HepG2 (cell line): ENCODE results near the gene LRRC34.

Source experiments
- GTF2F1 ChIP-seq: fragments of 150-350 bp; IDR thresholded peaks from 2 replicates; pipeline ENCODE4 v1.6.1; 2014; ENCODE audit warnings: low read length
- TF ChIP-seq, protein P1 (sequence below): sonication (generic); formaldehyde crosslinking; conservative IDR thresholded peaks from 2 replicates; pipeline ENCODE4 v1.5.0; 2020; ENCODE audit warnings: missing genetic modification reagents
- TF ChIP-seq, protein P2 (sequence below): sonication (generic); formaldehyde crosslinking; IDR thresholded peaks from 2 replicates; pipeline ENCODE4 v1.5.1; 2020; ENCODE audit warnings: mild to moderate bottlenecking, missing genetic modification reagents, moderate library complexity

DNA sequence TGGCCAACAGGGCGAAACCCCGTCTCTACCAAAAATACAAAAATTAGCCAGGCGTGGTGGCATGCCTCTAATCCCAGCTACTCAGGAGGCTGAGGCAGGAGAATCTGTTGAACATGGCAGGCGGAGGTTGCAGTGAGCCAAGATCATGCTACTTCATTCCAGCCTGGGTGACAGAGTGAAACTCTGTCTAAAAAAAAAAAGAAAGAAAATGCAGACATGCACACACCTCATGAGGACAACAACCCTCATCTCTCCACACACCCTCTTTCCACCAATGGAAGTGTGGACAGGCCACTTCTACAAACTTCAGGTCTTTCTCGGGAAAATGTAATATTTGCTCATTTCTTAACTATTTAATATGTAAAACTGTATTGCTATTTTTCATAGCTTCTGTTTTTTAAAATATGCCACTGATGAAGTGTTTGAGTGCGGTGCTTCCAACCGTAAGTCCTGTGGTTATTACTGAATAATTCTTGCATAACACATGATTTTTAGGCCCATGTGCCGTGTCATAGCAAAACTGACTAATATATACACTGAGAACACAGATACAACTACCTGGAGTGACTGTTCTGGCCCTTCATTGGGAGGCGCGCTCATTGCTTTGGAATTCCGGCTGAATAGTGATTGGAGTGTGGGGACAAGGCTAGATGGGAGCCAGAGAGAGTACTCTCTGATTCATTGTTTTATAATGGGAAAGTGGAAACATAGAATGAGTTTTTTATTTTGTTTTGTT lies 33.9 kb upstream of the LRRC34 start:
- no peak for TF ChIP-seq GTF2F1
- TF ChIP-seq, protein P1, sequence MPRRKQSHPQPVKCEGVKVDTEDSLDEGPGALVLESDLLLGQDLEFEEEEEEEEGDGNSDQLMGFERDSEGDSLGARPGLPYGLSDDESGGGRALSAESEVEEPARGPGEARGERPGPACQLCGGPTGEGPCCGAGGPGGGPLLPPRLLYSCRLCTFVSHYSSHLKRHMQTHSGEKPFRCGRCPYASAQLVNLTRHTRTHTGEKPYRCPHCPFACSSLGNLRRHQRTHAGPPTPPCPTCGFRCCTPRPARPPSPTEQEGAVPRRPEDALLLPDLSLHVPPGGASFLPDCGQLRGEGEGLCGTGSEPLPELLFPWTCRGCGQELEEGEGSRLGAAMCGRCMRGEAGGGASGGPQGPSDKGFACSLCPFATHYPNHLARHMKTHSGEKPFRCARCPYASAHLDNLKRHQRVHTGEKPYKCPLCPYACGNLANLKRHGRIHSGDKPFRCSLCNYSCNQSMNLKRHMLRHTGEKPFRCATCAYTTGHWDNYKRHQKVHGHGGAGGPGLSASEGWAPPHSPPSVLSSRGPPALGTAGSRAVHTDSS (CRISPR knock-in tag) = no peak
- TF ChIP-seq, protein P2, sequence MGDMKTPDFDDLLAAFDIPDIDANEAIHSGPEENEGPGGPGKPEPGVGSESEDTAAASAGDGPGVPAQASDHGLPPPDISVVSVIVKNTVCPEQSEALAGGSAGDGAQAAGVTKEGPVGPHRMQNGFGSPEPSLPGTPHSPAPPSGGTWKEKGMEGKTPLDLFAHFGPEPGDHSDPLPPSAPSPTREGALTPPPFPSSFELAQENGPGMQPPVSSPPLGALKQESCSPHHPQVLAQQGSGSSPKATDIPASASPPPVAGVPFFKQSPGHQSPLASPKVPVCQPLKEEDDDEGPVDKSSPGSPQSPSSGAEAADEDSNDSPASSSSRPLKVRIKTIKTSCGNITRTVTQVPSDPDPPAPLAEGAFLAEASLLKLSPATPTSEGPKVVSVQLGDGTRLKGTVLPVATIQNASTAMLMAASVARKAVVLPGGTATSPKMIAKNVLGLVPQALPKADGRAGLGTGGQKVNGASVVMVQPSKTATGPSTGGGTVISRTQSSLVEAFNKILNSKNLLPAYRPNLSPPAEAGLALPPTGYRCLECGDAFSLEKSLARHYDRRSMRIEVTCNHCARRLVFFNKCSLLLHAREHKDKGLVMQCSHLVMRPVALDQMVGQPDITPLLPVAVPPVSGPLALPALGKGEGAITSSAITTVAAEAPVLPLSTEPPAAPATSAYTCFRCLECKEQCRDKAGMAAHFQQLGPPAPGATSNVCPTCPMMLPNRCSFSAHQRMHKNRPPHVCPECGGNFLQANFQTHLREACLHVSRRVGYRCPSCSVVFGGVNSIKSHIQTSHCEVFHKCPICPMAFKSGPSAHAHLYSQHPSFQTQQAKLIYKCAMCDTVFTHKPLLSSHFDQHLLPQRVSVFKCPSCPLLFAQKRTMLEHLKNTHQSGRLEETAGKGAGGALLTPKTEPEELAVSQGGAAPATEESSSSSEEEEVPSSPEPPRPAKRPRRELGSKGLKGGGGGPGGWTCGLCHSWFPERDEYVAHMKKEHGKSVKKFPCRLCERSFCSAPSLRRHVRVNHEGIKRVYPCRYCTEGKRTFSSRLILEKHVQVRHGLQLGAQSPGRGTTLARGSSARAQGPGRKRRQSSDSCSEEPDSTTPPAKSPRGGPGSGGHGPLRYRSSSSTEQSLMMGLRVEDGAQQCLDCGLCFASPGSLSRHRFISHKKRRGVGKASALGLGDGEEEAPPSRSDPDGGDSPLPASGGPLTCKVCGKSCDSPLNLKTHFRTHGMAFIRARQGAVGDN (CRISPR knock-in tag) = no peak
